Upper lobe of left lung (tissue), 6 donors: ENCODE results near the gene PRDM2. TPM values are rescaled to one million over a fixed set of nuclear protein-coding genes. Genes with fewer than 3 reads are reported as not detected.

Source experiments
- ATAC-seq, 2 donors: fragments of 200-7000 bp; cut with Tn5 transposase; one replicate each; pipeline ENCODE4 v1.9.1; 2022; ENCODE audit warnings: mild to moderate bottlenecking in 2 of 2, moderate library complexity in 2 of 2; ENCODE audit not compliant: low FRiP score in 2 of 2
- DNase-seq, 2 donors: peaks; one replicate each; pipeline ENCODE4 v3.0.0-alpha.2; 2019 to 2020
- H3K27ac ChIP-seq, 4 donors: fragments of 200-600 bp; sonication (generic); one replicate each; pipeline ENCODE4 v1.5.1; 2016 to 2019
- H3K27me3 ChIP-seq, 4 donors: fragments of 200-600 bp; sonication (generic); one replicate each; pipeline ENCODE4 v1.5.1; 2017 to 2019
- H3K36me3 ChIP-seq, 4 donors: fragments of 200-600 bp; sonication (generic); one replicate each; pipeline ENCODE4 v1.5.1; 2016 to 2019
- H3K4me1 ChIP-seq, 4 donors: fragments of 200-600 bp; sonication (generic); one replicate each; pipeline ENCODE4 v1.5.1; 2018 to 2019
- H3K4me3 ChIP-seq, 4 donors: fragments of 200-600 bp; sonication (generic); one replicate each; pipeline ENCODE4 v1.5.1; 2017 to 2019; ENCODE audit warnings: mild to moderate bottlenecking in 2 of 4, moderate library complexity in 1 of 4
- H3K9me3 ChIP-seq, 4 donors: fragments of 200-600 bp; sonication (generic); one replicate each; pipeline ENCODE4 v1.5.1; 2018 to 2019
- CTCF ChIP-seq, 6 experiments: fragments of 450-650 bp in 4 of 6; fragments of 200-600 bp in 2 of 6; sonication (generic) in 2 of 6; IDR thresholded peaks; one replicate each; pipeline ENCODE4 v1.5.1; 2016 to 2019; ENCODE audit warnings: antibody characterized with exemption in 6 of 6
- EP300 ChIP-seq, 4 donors: sonication (generic); formaldehyde crosslinking; IDR thresholded peaks; one replicate each; pipeline ENCODE4 v1.5.1; 2017; ENCODE audit warnings: antibody characterized with exemption in 4 of 4, control low read depth in 2 of 4
- POLR2A ChIP-seq, 4 donors: fragments of 450-650 bp; IDR thresholded peaks; one replicate each; pipeline ENCODE4 v1.5.1; 2016 to 2017; ENCODE audit warnings: antibody characterized with exemption in 4 of 4, mild to moderate bottlenecking in 2 of 4
- POLR2AphosphoS5 ChIP-seq, 2 donors: sonication (generic); formaldehyde crosslinking; IDR thresholded peaks; one replicate each; pipeline ENCODE4 v1.5.1; 2017; ENCODE audit warnings: antibody characterized with exemption in 2 of 2
- WGBS, 2 donors: methylation state at CpG; one replicate each; pipeline ENCODE4 v1.1.5; 2017 to 2018; 5-methylcytosine and 5-hydroxymethylcytosine counted together
- total RNA-seq, 6 donors: library from RNA; depleted of rRNA in 4 of 6; stranded (reverse); fragments of >200 nt in 4 of 6; gene quantifications; one replicate each; pipeline versions ENCODE4 v1.1.0 to v1.2.1, GENCODE V29; 2016 to 2021
- donor health status: DM: no; HTN: no; CAD: no; lungs with moderate emphysema.
- donor health status: DM: no; HTN: yes; CAD: no; lungs with severe emphysema.

PRDM2 gene
- total RNA-seq, 6 donors from 2014 or later = 35.0 to 70.2 (median 40.9) TPM

DNA sequence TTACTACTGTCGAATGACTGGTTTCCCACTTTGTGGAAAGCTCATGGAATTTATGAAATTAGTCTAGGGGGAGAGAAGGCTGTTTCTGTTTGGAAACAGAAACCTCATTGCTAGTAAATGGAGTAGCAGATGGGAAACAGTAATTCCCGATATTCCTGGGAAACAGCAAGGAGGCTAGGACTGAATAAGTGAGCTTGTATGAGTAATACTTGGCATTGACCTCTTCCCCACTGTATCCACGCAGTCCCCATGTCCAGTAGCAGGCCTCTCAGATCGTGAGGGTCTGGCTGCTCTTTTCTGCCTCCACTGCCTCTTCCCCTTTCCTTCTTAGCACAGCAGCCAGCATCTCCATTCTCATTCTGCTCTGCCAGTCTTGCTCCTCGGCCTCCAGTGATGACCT is 75.5 kb downstream of the PRDM2 start:
- H3K36me3 ChIP-seq = peaks cover 8 to 72% (median 48%) of the 10 kb centered on the region in 4 donors

DNA sequence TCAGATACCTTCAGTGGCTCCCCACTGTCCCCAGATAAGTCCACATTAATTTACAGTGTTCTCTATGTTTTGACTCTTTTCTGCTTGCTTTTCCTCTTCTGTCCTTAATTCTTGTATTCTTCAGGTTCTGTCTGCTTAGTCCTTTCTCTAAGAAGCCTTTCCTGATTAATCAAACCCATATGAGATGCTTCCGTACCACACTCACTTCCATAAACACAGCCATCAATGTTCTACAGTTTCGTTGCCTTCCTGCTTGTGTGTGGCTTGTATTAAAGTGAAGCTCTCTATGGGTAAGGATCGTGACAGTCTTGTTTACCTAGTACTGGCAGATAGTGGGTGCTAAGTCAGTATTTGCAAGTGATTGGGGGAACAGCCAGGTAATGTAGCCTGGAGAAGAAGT is 75.9 kb downstream of the PRDM2 start:
- peaks cover 8 to 77% (median 51%) of the 10 kb centered on the region in 4 donors for H3K36me3 ChIP-seq
- ATAC-seq (no peak), DNase-seq (no peak)
- no peak overlapping the region for H3K4me3 ChIP-seq
- 91 to 93% methylated on average over 3 of the region's 3 CpGs for WGBS, 2 donors
- H3K27ac ChIP-seq = no peak overlapping the region
- no peaks in the 10 kb centered on the region for H3K9me3 ChIP-seq
- TF ChIP-seq POLR2A (IDR thresholded peaks at IDR 0.05) = no peak
- no peak for TF ChIP-seq CTCF (IDR thresholded peaks at IDR 0.05)
- TF ChIP-seq POLR2AphosphoS5 (IDR thresholded peaks at IDR 0.05) = no peak
- no peak for TF ChIP-seq EP300 (IDR thresholded peaks at IDR 0.05)
- no peaks in the 10 kb centered on the region for H3K27me3 ChIP-seq
- peaks cover 0 to 15% (median 5%) of the 10 kb centered on the region in 4 donors for H3K4me1 ChIP-seq

More for the DNA sequence above, 75.5 kb downstream of the PRDM2 start:
- Histone ChIP-seq H3K4me1 (peaks cover 0 to 19% (median 6%) of the 10 kb centered on the region in 4 donors), H3K27ac (no peak overlapping the region), H3K4me3 (no peak overlapping the region), H3K27me3 (no peaks in the 10 kb centered on the region), H3K9me3 (no peaks in the 10 kb centered on the region)
- DNase-seq (no peak), ATAC-seq (peak in 1 of 2 donors; percentile 19)
- WGBS, 2 donors = 90 to 93% methylated on average over 5 of the region's 5 CpGs
- TF ChIP-seq POLR2AphosphoS5 (IDR thresholded peaks at IDR 0.05) = no peak
- TF ChIP-seq POLR2A (IDR thresholded peaks at IDR 0.05) = no peak
- no peak for TF ChIP-seq EP300 (IDR thresholded peaks at IDR 0.05)
- no peak for TF ChIP-seq CTCF (IDR thresholded peaks at IDR 0.05)

DNA sequence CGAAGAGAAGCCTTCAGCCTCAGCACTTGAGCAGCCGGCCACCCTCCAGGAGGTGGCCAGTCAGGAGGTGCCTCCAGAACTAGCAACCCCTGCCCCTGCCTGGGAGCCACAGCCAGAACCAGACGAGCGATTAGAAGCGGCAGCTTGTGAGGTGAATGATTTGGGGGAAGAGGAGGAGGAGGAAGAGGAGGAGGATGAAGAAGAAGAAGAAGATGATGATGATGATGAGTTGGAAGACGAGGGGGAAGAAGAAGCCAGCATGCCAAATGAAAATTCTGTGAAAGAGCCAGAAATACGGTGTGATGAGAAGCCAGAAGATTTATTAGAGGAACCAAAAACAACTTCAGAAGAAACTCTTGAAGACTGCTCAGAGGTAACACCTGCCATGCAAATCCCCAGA is 78.4 kb downstream of the PRDM2 start:
- TF ChIP-seq POLR2A (IDR thresholded peaks at IDR 0.05) (no peak), POLR2AphosphoS5 (IDR thresholded peaks at IDR 0.05) (no peak), EP300 (IDR thresholded peaks at IDR 0.05) (no peak), CTCF (IDR thresholded peaks at IDR 0.05) (no peak)
- Histone ChIP-seq H3K9me3 (no peaks in the 10 kb centered on the region), H3K4me1 (peaks cover 5 to 20% (median 12%) of the 10 kb centered on the region in 4 donors), H3K27ac (no peak overlapping the region), H3K4me3 (no peak overlapping the region), H3K36me3 (peaks cover 8 to 93% (median 64%) of the 10 kb centered on the region in 4 donors), H3K27me3 (no peaks in the 10 kb centered on the region)
- ATAC-seq (no peak), DNase-seq (no peak)
- 96 to 97% methylated on average over 7 of the region's 7 CpGs for WGBS, 2 donors

DNA sequence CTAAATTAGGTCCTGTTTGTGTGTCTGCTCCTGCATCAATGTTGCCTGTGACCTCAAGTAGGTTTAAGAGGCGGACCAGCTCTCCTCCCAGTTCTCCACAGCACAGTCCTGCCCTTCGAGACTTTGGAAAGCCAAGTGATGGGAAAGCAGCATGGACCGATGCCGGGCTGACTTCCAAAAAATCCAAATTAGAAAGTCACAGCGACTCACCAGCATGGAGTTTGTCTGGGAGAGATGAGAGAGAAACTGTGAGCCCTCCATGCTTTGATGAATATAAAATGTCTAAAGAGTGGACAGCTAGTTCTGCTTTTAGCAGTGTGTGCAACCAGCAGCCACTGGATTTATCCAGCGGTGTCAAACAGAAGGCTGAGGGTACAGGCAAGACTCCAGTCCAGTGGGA is 79.9 kb downstream of the PRDM2 start:
- Histone ChIP-seq H3K4me3 (no peak overlapping the region), H3K27me3 (no peaks in the 10 kb centered on the region), H3K9me3 (no peaks in the 10 kb centered on the region), H3K27ac (no peak overlapping the region), H3K36me3 (peaks cover 8 to 79% (median 66%) of the 10 kb centered on the region in 4 donors), H3K4me1 (peaks cover 10 to 35% (median 20%) of the 10 kb centered on the region in 4 donors)
- 90 to 92% methylated on average over 6 of the region's 6 CpGs for WGBS, 2 donors
- no peak for TF ChIP-seq EP300 (IDR thresholded peaks at IDR 0.05)
- DNase-seq = no peak
- ATAC-seq = no peak

- H3K36me3 ChIP-seq = peaks cover 8 to 70% (median 59%) of the 10 kb centered on the region in 4 donors
- WGBS, 2 donors = 94 to 97% methylated on average over 6 of the region's 6 CpGs
- H3K27ac ChIP-seq = no peak overlapping the region
- no peak for ATAC-seq
- no peak for TF ChIP-seq EP300 (IDR thresholded peaks at IDR 0.05)
- TF ChIP-seq CTCF (IDR thresholded peaks at IDR 0.05) = no peak
- TF ChIP-seq POLR2AphosphoS5 (IDR thresholded peaks at IDR 0.05) = no peak
- TF ChIP-seq POLR2A (IDR thresholded peaks at IDR 0.05) = no peak
- peaks cover 16 to 42% (median 25%) of the 10 kb centered on the region in 4 donors for H3K4me1 ChIP-seq
- DNase-seq = no peak
- H3K9me3 ChIP-seq = no peaks in the 10 kb centered on the region
- no peaks in the 10 kb centered on the region for H3K27me3 ChIP-seq
- H3K4me3 ChIP-seq = no peak overlapping the region
Measured at GRCh38 chr1:13780780-13781179, 80.8 kb downstream of the PRDM2 start.
